G401 (cell line): ENCODE data around the gene TJAP1. TPM values are rescaled to one million over a fixed set of nuclear protein-coding genes. Genes with fewer than 3 reads are reported as not detected.

Experiments used
- DNase-seq: peaks from one replicate; pipeline ENCODE4 v3.0.0-alpha.2; 2015; ENCODE audit warnings: low spot score
- in situ Hi-C: cut with HindIII; loops from 2 replicates; pipeline ENCODE4 v1.10.0; 2016; ENCODE audit warnings: low sequenced_read_pairs, mixed read lengths
- total RNA-seq: library from RNA; depleted of rRNA; stranded (reverse); fragments of >200 nt; shearing (Covaris generic); gene quantifications from 2 replicates; pipeline ENCODE4 v1.2.3, GENCODE V29; 2014

Gene TJAP1
- total RNA-seq, 1 experiment from 2014 or later = 16.9 TPM

GRCh38 chr6:43472515-43472914 lies 4.9 kb upstream of the TJAP1 start:
- DNase-seq = no peak
- in situ Hi-C loops = no loop called here

GRCh38 chr6:43475516-43475915 lies 1.9 kb upstream of the TJAP1 start:
- DNase-seq = no peak
- in situ Hi-C loops = no loop called here

DNA sequence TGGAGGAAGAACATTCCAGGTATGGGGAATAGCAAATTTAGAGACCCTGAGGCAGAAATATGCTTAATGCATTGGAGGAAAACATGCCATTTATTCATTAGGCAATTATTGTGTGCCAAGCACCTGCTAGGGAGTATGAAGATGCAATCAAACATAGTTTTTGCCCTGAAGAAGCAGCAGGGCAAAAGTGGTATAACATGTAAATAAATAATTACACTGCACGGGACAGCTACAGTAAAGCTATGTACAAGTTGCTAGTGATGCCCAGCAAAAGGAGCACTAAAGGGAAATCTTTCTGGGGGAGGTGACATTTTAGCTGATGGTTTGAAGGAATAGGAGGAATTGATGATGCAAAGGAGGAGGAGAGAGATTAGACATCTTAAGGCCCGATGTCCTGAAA lies 624 bp upstream of the TJAP1 start:
- in situ Hi-C loops = no loop called here
- DNase-seq = no peak

DNA sequence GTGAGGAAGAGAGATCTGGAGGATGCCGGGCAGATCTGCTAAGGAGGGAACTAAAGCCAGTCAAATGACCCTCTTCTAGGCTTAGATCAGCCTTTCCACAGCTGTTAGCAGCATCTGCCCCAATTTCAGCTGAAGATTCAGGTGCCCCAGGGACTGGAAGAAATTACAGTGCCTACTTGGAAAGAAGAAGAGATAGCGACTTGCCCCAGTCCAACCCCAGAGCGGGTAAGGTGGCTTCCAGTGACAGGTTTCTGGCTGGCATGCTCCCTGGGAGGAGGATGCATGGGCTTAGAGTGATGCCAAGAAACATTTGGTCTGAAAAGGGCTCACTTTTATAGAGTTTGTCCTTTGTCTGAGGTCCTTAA lies 620 bp downstream of the TJAP1 start:
- in situ Hi-C loops = no loop called here

DNA sequence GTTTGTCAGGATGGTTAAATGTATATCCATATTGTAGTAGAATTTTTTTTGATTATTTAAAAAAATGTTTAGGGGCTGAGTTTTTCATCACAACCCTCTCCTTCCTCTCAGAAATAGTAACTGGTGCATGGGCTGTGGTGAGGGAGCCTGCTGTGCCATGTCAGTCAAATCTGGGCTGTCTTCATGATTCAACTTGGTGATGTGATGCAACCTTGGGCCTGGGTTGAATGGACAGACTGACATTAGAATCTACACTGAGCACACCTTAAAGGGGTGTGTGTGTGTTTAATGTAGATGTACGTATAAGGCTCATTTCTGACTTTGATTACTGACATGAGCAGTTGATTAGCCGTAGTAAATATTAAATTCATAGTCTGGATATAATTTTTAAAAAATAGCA lies 3.7 kb downstream of the TJAP1 start:
- no peak for DNase-seq
- in situ Hi-C loops = no loop called here

More for the DNA sequence above, 620 bp downstream of the TJAP1 start:
- DNase-seq = no peak

DNA sequence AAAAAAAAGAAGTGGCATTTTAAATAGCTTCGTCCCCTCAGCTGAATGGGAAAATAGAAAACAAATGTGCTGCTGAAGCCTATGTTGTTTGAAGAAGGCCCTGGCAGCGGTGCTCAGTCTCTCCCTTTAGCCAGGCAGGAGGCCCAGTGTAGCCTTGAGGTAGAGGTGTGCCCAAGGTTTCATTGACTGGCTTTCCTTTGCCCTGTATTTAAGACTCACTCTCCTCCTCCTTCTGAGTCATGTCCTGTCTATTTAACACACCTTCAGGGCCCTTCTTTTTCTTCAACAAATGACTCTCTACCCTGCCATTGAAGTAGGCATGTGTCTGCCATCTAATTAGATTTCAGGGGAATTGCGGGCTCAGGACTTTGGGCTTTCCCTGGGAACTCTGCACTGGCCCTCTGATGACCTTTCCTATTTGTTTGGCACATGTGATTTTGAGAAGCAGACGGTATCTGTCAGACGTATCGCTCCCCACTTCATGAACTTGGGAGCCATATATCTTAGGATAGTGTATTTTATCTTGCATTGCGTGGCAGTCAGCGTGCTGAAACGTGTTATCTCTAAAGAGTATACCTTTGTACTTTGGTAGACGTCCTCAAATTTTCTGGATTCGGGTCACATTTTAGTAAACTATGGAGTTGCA lies 4.3 kb downstream of the TJAP1 start:
- no peak for DNase-seq
- in situ Hi-C loops = no loop called here

GRCh38 chr6:43488667-43489276 lies 11.4 kb downstream of the TJAP1 start:
- DNase-seq = no peak
- in situ Hi-C loops = no loop called here

DNA sequence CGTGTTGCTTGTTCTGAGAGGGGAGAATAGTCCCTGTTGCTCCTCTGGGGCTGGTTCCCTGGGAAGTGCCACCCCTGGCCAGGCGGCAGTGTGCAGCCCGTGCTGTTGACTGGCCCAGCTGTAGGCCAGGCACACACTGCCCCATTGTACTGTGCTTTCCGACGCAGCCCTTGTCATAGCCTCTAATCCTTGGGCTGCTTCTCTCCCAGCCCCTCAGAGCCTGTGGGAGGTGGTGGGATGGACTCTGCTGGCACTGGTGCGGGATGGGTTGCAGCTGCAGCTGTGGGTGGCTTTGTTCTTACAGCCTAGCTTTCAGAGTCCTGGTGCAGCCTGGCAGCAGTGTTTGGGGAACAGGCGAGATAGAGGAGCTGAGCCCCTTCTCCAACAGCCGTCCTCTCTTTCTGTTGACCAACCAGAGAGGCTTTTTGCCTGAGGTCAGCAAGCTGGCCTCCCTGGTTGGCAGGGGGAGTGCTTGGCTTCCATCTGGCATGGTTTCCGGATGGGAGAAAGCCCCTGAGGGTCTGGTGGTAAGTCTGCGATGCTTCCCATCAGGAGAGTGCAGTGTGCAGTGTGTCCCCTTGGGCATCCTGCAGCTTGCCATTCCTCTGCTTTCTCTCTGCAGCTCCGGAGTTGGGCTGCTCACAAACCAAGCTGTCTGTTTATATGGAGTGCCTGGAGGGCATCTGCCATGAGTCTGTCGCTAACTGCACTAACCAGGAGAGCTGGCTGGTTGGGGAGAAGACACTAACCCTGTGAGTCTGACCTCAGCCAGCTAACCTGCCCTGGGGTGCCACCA lies 12.1 kb downstream of the TJAP1 start:
- in situ Hi-C loops = no loop called here
- DNase-seq = no peak

GRCh38 chr6:43490523-43490939 lies 13.2 kb downstream of the TJAP1 start:
- in situ Hi-C loops = no loop called here

DNA sequence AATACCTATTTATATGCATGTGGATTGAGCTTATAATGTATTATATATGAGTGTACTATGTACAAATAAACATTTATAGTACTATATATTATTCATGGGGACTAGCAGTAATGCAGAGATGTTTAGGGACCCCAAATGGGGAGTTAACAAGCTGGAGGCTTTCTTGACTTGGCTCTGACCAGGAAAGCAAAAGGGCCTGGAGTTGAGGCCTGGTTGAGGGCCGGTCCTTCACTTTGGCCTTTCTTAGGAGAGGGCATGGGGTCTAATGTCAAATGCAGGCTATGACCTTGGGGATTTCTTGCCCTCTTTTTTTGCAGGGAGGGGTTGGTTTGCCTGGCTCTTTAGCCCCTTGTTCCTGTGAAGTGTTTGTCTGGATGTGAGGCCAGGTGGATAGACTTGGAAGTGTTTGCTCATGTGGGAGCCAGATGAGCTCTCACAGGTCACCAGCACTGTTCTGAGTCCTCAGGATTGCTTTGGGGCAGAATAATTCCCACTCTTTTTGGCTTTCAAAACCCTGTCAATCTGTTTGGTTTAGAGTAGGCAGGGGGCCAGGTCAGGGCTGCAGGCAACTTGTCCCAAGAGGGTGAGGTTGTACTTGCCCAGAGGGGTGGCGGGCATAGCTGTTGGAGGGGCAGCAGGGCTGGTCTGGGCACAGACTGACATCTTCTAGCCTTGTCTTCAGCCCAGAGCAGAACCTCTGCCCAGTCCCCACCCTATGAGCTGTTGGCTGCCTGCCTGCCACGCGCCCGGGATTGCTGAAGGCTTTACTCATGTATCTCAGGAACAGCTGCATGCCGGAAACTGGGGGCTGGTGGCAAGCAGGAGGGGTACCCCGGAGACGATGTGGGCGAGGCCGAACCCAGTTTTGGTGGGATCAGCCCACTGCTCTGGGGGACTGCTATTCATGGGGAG lies 14.6 kb downstream of the TJAP1 start:
- peak; percentile 31 for DNase-seq
- in situ Hi-C loops = no loop called here

More at GRCh38 chr6:43490523-43490939, 13.2 kb downstream of the TJAP1 start:
- no peak for DNase-seq

- no peak for DNase-seq
- in situ Hi-C loops = no loop called here
Measured at GRCh38 chr6:43492673-43493072, 15.3 kb downstream of the TJAP1 start.

DNA sequence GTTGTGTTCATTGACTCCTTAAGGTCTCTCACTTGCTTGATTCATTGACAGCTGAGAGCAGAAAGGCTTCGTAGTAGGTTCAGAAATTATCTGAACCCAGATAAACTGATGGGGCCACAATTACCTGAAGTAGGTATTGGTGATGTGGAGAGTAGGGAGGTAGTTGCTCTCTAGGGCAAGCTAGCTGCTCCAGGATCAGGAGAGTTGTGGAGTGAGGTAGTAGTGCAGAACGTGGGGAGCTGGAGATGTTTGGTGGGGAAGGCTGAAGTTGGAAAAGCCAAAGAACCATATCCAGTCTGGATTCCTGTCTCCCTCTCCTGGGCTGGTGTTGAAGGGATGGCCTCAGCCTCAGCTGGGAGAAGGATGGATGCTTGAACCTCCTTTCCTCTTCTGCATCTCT lies 15.9 kb downstream of the TJAP1 start:
- in situ Hi-C loops = no loop called here
- DNase-seq = no peak

DNA sequence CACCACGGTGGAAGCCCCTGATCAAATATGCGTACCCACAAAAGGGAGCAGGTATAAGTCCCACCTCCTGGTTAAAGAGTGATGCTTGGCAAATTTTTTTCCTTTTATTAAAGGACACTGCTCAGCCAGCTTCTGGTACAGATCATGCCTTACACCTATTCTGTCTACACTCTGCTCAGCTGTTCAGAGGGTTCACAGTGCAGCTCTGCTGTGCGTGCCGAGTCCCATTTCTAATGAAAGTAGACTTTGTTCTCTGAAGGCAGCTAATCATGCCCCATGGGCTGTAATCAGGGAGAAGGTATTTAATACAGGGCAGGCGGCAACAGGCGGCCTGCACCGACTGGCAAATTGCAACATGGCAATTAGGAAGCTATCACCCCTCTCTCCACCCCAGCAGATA lies 16.5 kb downstream of the TJAP1 start:
- in situ Hi-C loops = no loop called here
- no peak for DNase-seq

DNA sequence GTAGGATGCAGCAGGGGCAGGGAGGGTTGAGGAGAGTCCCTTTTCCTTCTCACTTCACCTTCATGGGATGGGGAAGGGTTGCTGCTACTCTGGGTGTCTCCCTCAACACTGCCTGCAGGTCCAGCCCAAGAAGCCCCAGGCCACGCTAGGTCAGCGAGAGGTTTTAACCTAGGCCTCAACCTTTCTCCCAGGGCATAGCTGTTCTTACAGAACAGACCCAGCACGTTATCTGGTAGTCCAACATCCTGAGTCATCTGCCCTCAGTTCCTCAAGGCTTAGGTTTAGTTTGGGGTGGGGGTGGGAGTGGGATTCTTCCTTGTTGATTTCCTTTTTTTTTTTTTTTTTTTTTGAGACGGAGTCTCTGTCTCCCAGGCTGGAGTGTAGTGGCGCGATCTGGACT lies 17.0 kb downstream of the TJAP1 start:
- in situ Hi-C loops = no loop called here
- DNase-seq = no peak

- no peak for DNase-seq
- in situ Hi-C loops = no loop called here
Measured at GRCh38 chr6:43494766-43495165, 17.4 kb downstream of the TJAP1 start.

GRCh38 chr6:43495409-43495941 lies 18.1 kb downstream of the TJAP1 start:
- in situ Hi-C loops = no loop called here

DNA sequence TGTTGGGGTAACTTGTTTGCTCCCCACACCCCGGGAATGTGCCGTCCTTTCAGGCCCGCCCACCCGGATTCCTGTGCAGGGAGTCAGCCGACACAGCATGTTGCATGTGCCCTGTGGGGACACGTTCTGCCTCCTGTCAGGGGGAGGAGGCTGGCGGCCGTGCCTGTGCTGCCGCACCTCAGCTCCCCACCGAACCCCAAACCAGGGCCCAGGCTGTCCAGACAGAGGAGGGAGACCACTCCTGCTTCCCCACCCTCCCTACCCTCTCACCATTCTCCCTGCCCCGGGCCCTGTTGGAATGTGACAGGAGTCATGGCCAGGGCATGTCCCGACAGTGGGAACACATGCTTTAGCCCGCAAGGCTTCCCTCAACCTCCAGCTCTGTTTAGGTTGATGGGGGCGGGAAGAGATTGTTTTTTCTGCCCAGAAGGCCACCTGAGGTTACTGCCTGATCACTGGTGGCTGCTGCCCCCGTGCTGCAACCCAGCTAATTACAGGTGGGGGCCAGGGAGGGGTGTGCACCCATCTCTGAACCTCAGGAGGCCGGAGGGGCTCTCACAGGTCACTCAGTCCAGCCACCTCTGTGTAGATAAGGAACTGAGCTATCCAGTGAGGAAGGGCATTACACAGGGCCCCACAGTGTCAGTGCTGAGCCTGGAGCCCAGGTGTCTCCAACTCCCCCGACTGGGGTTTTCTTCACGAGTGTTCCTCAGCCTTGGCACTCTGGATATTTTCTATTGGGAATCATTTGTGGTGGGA lies 19.2 kb downstream of the TJAP1 start:
- peak; percentile 75 for DNase-seq
- in situ Hi-C loops = no loop called here

More at GRCh38 chr6:43495409-43495941, 18.1 kb downstream of the TJAP1 start:
- no peak for DNase-seq

DNA sequence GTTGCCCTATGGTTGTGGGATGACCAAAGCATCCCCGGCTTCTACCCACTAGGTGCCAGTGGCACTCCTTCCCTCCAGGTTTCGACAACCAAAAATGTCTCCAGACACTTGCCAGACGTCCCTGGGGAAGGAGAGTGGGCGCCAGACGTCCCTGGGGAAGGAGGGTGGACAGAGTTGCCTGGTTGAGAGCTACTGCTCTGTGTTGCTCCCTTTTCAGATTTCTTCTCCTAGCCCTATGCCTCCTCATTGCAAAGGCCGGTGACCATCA lies 19.7 kb downstream of the TJAP1 start:
- DNase-seq = no peak
- in situ Hi-C loops = no loop called here

- in situ Hi-C loops = no loop called here
- no peak for DNase-seq
Measured at GRCh38 chr6:43497689-43498088, 20.3 kb downstream of the TJAP1 start.
